NCI-H2227 (cell line): ENCODE results near the gene PPIF.

Experiments used
- DNase-seq: peaks from one replicate; lab custom pipeline; 2025; ENCODE audit not compliant: unreplicated experiment; lab: John Stamatoyannopoulos, UW

Gene PPIF

GRCh38 chr10:79313320-79313719 lies 33.9 kb upstream of the PPIF start:
- DNase-seq = no peak

GRCh38 chr10:79313911-79314439 lies 33.3 kb upstream of the PPIF start:
- DNase-seq = no peak

DNA sequence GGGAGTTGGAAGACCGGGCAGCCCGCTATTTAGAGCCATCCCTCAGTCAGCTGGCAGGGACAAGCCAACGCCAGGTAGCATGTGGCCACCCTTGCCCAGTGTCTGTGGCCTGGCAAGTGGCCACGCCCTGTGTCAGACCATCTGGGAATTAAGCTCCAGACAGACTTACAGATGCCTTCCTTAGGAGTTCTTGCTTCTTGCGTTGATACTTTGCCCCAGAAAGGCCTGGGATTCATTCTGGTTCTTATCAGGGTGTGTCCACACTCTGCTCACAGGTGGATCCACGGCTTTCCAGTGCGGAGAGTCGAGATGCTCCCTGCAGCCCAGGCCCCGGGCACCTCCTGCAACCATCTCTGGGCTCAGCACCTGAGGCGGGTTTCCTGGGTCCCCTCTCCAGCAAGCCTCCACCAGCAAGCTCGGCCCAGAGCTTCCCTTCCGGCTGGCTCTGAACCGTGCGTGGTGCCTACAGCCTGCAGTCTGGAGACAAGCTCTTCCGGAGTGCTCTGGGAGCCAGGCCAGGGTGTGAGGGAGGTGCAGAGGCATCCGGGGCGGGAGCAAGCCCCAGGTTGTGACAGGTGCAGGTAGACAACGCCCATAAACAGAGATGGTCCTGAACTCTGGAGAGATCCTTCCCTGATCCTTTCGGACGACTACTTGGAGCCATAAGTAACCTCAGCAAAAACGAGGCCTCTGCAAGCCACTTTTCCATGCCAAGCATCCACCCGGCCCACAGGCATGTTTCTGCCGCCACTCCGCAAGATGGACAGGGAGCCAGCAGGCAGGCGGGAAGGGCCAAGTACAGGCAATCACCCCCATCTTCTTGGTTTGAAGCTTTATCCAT lies 32.3 kb upstream of the PPIF start:
- DNase-seq = no peak

DNA sequence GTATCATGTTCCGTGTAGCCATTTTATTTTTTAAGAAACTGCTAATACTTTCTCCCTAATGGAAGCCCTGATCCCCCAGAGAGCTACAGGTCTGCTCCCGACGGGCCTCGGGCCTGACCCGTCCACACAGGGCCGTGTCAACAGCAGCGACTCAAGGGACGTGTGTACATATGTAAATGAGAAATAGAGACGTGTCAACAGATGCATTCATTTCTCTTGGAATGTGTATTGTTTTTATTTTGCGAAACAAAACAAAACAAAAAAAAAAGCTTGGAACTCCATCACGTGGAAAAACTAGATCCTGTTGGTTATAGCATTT lies 31.7 kb upstream of the PPIF start:
- no peak for DNase-seq

- no peak for DNase-seq
These were observed 30.4 kb upstream of the PPIF start for GRCh38 chr10:79316671-79317431.

- DNase-seq = no peak
These were observed 28.9 kb upstream of the PPIF start for GRCh38 chr10:79318369-79318768.

GRCh38 chr10:79319115-79319771 lies 28.0 kb upstream of the PPIF start:
- DNase-seq = no peak

DNA sequence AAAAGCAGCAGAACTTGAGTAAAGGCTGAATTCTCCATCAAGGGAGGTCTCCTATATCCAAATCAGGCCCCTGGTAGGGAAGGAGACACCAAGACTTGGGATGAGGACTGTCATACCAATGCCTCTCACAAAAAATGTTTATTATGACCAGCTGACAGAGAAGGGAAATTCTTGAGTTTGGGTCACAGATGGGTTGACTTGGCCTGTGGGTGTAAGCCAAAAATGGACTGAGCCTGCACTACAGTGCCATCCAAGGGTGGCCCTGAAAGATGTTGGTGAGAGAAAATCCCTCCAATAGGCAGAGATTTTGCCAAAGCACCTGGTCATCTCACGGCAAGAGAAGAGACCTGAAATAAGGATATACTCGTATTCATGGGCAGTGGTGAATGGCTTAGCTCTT lies 27.0 kb upstream of the PPIF start:
- no peak for DNase-seq

GRCh38 chr10:79320820-79321493 lies 26.3 kb upstream of the PPIF start:
- DNase-seq = no peak

- DNase-seq = no peak
These were observed 25.8 kb upstream of the PPIF start for GRCh38 chr10:79321494-79321882.

GRCh38 chr10:79321951-79322350 lies 25.3 kb upstream of the PPIF start:
- DNase-seq = no peak

GRCh38 chr10:79322616-79323543 lies 24.4 kb upstream of the PPIF start:
- DNase-seq = no peak

- DNase-seq = no peak
These were observed 23.7 kb upstream of the PPIF start for GRCh38 chr10:79323602-79324001.

GRCh38 chr10:79324032-79324695 lies 23.1 kb upstream of the PPIF start:
- peak; percentile 4 for DNase-seq

- no peak for DNase-seq
These were observed 20.7 kb upstream of the PPIF start for GRCh38 chr10:79326361-79327089.

GRCh38 chr10:79327090-79327457 lies 20.2 kb upstream of the PPIF start:
- DNase-seq = no peak

DNA sequence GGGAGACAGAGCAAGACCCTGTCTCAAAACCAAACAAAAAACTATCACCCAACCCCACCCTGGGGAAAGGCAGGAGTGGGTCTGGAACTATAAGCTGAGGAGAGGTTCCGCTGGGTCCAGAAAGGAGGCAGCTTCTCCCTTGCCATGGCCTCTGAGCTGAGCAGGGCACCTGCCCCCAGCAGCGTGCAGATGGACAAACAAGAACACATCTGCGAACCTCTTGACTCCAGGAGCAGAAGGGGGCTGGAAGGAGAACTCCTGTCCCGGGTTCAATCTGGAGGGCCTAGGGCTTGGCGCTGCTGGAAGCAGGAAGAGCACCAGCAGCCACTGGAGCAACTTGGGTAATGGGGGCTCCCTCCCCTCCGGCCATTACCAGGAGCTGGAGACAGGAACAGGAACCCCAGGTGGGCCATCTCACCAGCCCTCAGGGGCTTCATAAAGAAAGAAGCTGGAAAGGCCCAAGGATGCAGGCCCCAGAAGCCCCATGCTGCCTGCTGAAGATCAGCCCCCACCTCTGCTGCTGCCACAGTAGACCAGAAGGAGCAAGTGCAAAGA lies 19.0 kb upstream of the PPIF start:
- no peak for DNase-seq

- DNase-seq = no peak
These were observed 18.3 kb upstream of the PPIF start for GRCh38 chr10:79328737-79329504.
